MM.1S (cell line): ENCODE data around the gene RNF123.

Experiments used
- EZH2 ChIP-seq: fragments of 300-600 bp; sonication (generic); optimal IDR thresholded peaks from 2 replicates; pipeline ENCODE3; 2017; ENCODE audit warnings: low read depth, mild to moderate bottlenecking, antibody characterized with exemption, low read length, mixed read lengths
- EZH2phosphoT487 ChIP-seq: fragments of 300-600 bp; sonication (generic); IDR thresholded peaks from 2 replicates; pipeline ENCODE4 v1.6.1; 2018; ENCODE audit warnings: antibody characterized with exemption, low read length
- TF ChIP-seq, protein P1 (sequence below): fragments of 300-600 bp; sonication (generic); IDR thresholded peaks from 2 replicates; pipeline ENCODE4 v1.5.1; 2016; ENCODE audit warnings: antibody characterized with exemption, low read length, mixed read lengths

DNA sequence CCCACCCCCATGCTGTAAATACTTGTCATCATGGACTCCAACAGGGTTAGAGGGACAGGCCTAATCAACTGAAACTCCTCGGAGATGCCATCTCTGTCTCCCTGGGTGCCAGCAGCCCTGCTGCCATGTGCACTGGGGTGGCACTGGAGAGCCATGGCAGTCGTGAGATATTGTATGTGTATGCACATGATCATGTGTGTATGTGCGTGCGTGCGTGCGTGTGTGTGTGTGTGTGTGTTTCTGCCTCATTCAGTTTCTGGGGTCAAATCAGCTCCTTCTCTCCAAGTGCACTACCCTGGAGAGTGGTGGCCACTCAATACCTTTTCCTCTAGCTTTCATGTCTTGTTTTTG lies 18.4 kb upstream of the RNF123 start:
- TF ChIP-seq, protein P1, sequence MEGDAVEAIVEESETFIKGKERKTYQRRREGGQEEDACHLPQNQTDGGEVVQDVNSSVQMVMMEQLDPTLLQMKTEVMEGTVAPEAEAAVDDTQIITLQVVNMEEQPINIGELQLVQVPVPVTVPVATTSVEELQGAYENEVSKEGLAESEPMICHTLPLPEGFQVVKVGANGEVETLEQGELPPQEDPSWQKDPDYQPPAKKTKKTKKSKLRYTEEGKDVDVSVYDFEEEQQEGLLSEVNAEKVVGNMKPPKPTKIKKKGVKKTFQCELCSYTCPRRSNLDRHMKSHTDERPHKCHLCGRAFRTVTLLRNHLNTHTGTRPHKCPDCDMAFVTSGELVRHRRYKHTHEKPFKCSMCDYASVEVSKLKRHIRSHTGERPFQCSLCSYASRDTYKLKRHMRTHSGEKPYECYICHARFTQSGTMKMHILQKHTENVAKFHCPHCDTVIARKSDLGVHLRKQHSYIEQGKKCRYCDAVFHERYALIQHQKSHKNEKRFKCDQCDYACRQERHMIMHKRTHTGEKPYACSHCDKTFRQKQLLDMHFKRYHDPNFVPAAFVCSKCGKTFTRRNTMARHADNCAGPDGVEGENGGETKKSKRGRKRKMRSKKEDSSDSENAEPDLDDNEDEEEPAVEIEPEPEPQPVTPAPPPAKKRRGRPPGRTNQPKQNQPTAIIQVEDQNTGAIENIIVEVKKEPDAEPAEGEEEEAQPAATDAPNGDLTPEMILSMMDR: no peak
- TF ChIP-seq EZH2phosphoT487: no peak
- TF ChIP-seq EZH2: no peak
